Ecto neural progenitor cell (in vitro differentiated cells): ENCODE measurements around the gene CYFIP1.
A peak's percentile ranks its signal among the peaks of the same experiment; 100 is the strongest.

Source experiments
- DNase-seq: peaks from one replicate; pipeline ENCODE4 v3.0.0-alpha.2; 2018; ENCODE audit warnings: low spot score

CYFIP1 gene

GRCh38 chr15:22867886-22868285 is 112.3 kb downstream of the CYFIP1 start:
- no peak for DNase-seq

- DNase-seq, result no peak
Observed at GRCh38 chr15:22866079-22866478, 114.1 kb downstream of the CYFIP1 start.

DNA sequence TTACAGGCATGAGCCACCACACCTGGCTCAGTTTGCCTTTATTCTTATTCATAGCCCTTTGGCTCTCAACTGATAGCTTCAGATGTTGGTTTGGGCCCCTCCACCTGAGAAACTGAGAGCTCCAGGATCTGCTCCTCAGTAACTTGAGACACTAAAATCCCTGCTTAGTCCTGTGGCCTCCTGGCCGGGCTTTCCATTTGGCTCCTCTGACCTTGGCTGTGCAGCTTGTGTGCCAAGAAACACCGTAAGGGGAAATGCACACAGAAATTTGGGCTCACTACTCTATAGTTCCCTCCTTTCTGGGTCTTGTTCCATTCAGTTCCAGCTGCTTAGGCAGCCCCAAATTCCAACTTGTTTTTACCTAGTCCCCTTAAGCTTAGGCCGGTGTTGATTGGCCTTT is 116.8 kb downstream of the CYFIP1 start:
- no peak for DNase-seq

GRCh38 chr15:22861161-22861560 is 119.0 kb downstream of the CYFIP1 start:
- DNase-seq, result no peak

DNA sequence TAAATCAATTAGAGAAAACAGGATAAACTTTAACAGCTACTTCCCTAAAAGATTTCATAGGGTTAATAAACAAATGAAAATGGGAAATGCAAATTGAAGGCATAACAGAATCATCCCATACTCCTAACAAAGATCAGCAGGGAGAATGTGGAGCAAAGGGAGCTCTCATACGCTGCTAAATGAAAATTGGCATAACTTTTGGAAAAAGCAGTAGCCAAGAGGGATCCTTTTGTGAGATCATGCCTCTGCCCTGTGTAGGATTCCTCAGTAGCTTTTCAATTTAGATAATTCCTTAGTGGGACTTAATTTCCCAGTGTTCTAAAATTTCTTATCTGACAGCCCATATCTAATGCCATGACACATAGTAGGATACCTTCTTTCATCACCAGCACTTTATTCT is 123.5 kb downstream of the CYFIP1 start:
- no peak for DNase-seq

- no peak for DNase-seq
Observed at GRCh38 chr15:22855791-22856190, 124.4 kb downstream of the CYFIP1 start.

GRCh38 chr15:22851513-22851912 is 128.7 kb downstream of the CYFIP1 start:
- no peak for DNase-seq

- no peak for DNase-seq
Observed at GRCh38 chr15:22850055-22850454, 130.1 kb downstream of the CYFIP1 start.

DNA sequence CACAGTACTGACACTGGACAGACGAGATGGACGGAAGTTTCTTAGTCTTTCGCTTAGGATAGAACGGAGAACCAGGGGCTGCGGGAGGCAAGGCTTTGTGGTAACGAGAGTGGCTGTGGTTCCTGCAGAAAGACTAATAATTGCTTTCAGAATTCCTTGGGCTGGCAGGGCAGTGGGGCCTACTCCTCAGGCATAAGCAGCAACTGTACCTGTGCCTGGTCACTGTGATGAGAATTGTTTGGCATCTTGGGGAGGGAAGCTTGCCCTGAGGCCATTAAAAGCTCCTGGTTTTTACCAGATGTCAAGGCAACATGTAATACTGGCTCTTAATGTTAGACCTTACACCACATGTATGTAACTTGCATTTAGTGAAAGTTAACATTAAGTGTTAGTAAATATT is 134.1 kb downstream of the CYFIP1 start:
- no peak for DNase-seq

DNA sequence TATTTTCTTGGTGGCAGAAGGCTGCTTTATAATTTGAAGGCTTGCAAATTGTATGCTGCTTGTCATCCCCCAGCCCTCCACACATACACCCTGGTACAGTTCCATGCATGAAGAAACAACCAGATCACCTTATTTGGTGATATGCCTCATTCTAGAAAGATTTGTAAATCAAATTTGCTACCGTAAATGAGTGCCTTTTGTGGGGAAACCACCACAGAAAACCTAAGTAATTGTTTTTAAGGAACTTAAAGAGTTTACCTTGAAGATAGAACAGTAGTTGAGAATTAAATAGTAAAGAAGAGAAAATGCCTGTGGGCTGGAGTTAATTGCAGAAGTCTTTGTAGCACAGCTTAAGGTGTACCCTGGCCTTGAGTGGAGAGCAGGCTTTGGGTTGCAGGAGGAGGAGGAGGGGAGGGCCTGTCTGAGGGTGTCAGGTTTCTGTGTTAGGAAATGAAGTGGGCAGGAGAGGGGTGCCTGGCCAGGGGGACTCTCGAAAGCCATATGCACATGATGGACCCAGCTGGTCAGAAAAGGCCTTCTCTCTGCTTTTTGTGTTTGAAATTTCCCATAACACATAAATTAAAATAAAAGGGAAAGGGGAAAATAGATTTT is 134.8 kb downstream of the CYFIP1 start:
- no peak for DNase-seq

DNA sequence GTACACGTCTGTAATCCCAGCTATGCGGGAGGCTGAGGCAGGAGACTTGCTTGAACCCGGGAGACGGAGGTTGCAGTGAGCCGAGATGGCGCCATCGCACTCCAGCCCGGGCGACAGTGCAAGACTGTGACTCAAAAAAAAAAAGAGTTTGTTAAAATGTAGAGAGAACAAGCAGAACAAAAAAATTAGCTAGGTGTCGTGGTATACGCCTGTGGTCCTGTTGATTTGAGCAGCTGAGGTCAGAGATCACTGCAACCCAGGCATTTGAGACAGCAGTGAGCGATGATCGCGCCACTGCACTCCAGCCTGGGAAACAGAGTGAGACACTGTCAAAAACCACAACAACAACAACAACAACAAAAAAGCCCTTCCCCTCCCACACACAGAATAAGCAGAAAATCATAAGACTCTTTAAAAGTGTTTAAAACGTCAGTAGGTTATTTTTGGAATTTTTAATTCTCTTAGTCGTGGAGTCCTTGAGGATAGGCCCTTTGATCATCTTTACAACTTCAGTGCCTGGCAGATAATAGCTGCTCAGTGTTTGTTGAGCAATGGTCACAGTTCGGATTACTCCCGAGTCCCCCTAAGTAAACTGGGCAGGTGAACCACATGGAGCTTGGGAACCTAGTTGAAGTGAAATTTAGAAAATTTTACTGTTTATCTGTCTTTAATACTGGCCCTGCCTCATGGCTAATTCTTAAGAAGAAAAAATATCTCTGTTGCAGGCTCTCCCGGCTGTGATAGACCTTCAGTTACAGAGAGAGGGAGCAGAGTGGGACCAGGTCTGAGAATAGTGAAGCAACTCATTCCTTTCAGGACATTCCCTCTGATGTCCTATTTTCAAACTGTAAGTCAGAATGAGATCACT is 135.5 kb downstream of the CYFIP1 start:
- no peak for DNase-seq

GRCh38 chr15:22839046-22839695 is 141.0 kb downstream of the CYFIP1 start:
- no peak for DNase-seq

- DNase-seq, result peak; percentile 99
Observed at GRCh38 chr15:22838292-22839042, 141.7 kb downstream of the CYFIP1 start, which contains the start of gene NIPA2. TSS of gene NIPA2 (plus strand) at chr15:22838666. CDS start at chr15:22851732, 13,066 bp downstream.

DNA sequence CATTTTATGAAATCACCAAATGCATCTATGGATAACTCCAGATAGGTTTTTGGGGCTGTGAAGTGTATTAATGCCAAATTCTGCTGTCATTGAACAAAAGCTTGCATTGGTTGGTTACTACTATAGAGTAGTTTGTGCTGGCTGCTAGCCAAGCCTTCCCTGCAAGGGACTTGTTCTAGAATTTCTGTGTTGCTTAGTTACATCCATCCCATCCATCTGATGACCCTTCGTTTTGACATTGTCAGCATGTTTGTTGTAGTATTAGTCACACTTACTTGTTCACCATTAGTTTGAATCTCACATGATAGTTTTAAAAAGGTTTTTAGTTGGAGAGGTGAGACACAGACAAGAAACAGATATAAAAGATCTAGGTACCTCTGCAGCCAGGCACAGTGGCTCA is 148.7 kb downstream of the CYFIP1 start:
- no peak for DNase-seq

- no peak for DNase-seq
Observed at GRCh38 chr15:22827125-22827524, 153.0 kb downstream of the CYFIP1 start.

DNA sequence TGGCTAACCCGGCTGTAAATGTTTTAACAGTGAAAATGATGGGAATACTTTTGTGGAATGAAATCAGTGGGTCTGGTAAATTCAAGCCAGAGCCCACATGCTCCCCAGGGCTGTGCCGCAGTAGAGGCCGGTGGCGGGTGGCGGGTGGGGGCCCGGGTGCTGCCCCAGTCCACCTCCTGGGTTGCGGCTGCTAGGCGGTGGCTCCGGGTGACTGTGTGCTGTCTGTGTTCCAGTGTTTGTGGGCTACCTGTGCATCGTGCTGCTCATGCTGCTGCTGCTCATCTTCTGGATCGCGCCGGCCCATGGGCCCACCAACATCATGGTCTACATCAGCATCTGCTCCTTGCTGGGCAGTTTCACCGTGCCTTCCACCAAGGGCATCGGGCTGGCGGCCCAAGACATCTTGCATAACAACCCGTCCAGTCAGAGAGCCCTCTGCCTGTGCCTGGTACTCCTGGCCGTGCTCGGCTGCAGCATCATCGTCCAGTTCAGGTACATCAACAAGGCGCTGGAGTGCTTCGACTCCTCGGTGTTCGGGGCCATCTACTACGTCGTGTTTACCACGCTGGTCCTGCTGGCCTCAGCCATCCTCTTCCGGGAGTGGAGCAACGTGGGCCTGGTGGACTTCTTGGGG is 156.6 kb downstream of the CYFIP1 start:
- DNase-seq, result no peak

- no peak for DNase-seq
Observed at GRCh38 chr15:22819651-22820050, 160.5 kb downstream of the CYFIP1 start.
